ENCODE results near the gene CAD. TPM values are rescaled to one million over a fixed set of nuclear protein-coding genes. Genes with fewer than 3 reads are reported as not detected.

CAD gene
- total RNA-seq, 1 experiment from 2014 or later: 114 TPM

- H3K27me3 ChIP-seq (ENCODE audit: insufficient read depth, low read length): no peaks in the 10 kb centered on the region
- H3K36me3 ChIP-seq (ENCODE audit: control insufficient read depth in 1 of 2, insufficient read depth in 2 of 2, low read length in 2 of 2): peaks cover 20 to 41% of the 10 kb centered on the region in 2 experiments; a peak in 3 of 4 replicates
- no peaks in the 10 kb centered on the region for H4K20me1 ChIP-seq (ENCODE audit: insufficient read depth)
- H3K79me2 ChIP-seq (ENCODE audit: insufficient read depth, low read length): no peaks in the 10 kb centered on the region
- no peak for ATAC-seq
- H3K4me3 ChIP-seq (replicated peaks in 1 of 2; ENCODE audit: low read depth in 1 of 2, low read length in 2 of 2): no peak overlapping the region
- RAD21 ChIA-PET (ENCODE audit: low non-redundant PET in 1 of 2, low total read pairs in 2 of 2, uncharacterized antibody in 2 of 2, unreplicated experiment in 2 of 2): no interaction called here
- no peak overlapping the region for H2AFZ ChIP-seq (ENCODE audit: low read depth, low read length, poor library complexity, severe bottlenecking)
- no peak for DNase-seq (ENCODE audit: low read depth, low spot score)
- POLR2A ChIA-PET: no interaction called here
- no peak overlapping the region for H3K9ac ChIP-seq (ENCODE audit: low read length)
- CTCF ChIA-PET: no interaction called here
- peaks cover 0 to 4% of the 10 kb centered on the region in 2 experiments; a peak in 2 of 4 replicates for H3K4me1 ChIP-seq (ENCODE audit: control insufficient read depth in 1 of 2, insufficient read depth in 2 of 2, low read length in 2 of 2)
- intact Hi-C loops (cut with micrococcal nuclease): no loop called here
- H3K9me2 ChIP-seq (ENCODE audit: insufficient read depth): no peaks in the 10 kb centered on the region
- H3K9me3 ChIP-seq (ENCODE audit: control insufficient read depth in 1 of 2, insufficient read depth in 1 of 2, low read depth in 1 of 2, low read length in 2 of 2): no peaks in the 10 kb centered on the region
- H3K4me2 ChIP-seq (ENCODE audit: low read length): no peak overlapping the region
- H3K27ac ChIP-seq (ENCODE audit: low read depth, low read length): no peak overlapping the region
- no TSS peak for BruUV-seq (replicated peaks)
- TF ChIP-seq EZH2phosphoT487 (IDR thresholded peaks at IDR 0.05; ENCODE audit: borderline replicate concordance): no peak
- 0 out of 2 replicates have a peak, but pooled peaks have one; percentile 16 for TF ChIP-seq POLR2AphosphoS5 (IDR thresholded peaks at IDR 0.05; ENCODE audit: low read depth, low read length)
These were observed 27.9 kb downstream of the CAD start for GRCh38 chr2:27245116-27245515.

- intact Hi-C loops (cut with micrococcal nuclease): no loop called here
- BruUV-seq (replicated peaks): TSS peak; percentile 24
- TF ChIP-seq ZBTB33 (IDR thresholded peaks at IDR 0.05; ENCODE audit: extremely low read depth, insufficient replicate concordance, low read length) (no peak), CTCF (IDR thresholded peaks at IDR 0.05 in 2 of 3, conservative IDR thresholded peaks at IDR 0.05 in 1 of 3; ENCODE audit: borderline replicate concordance in 1 of 3, insufficient read depth in 1 of 3, low read depth in 2 of 3, low read length in 2 of 3) (no peak), MAX (IDR thresholded peaks at IDR 0.05) (no peak), SP1 (IDR thresholded peaks at IDR 0.05; ENCODE audit: low read depth) (no peak), REST (IDR thresholded peaks at IDR 0.05; ENCODE audit: low read depth) (no peak), ATF3 (IDR thresholded peaks at IDR 0.05) (no peak), CBX3 (IDR thresholded peaks at IDR 0.05; ENCODE audit: low read depth) (no peak), EGR1 (IDR thresholded peaks at IDR 0.05; ENCODE audit: low read depth) (no peak)
- Histone ChIP-seq H3K4me3 (replicated peaks in 1 of 2; ENCODE audit: low read depth in 1 of 2, low read length in 2 of 2) (no peak overlapping the region), H3K4me2 (ENCODE audit: low read length) (no peak overlapping the region), H4K20me1 (ENCODE audit: insufficient read depth) (no peaks in the 10 kb centered on the region), H3K27me3 (ENCODE audit: insufficient read depth, low read length) (no peaks in the 10 kb centered on the region), H3K27ac (ENCODE audit: low read depth, low read length) (no peak overlapping the region), H2AFZ (ENCODE audit: low read depth, low read length, poor library complexity, severe bottlenecking) (no peak overlapping the region), H3K4me1 (ENCODE audit: control insufficient read depth in 1 of 2, insufficient read depth in 2 of 2, low read length in 2 of 2) (peaks cover 0 to 9% of the 10 kb centered on the region in 2 experiments; a peak in 2 of 4 replicates), H3K79me2 (ENCODE audit: insufficient read depth, low read length) (no peaks in the 10 kb centered on the region), H3K9me3 (ENCODE audit: control insufficient read depth in 1 of 2, insufficient read depth in 1 of 2, low read depth in 1 of 2, low read length in 2 of 2) (no peaks in the 10 kb centered on the region), H3K9ac (ENCODE audit: low read length) (no peak overlapping the region), H3K9me2 (ENCODE audit: insufficient read depth) (no peaks in the 10 kb centered on the region), H3K36me3 (ENCODE audit: control insufficient read depth in 1 of 2, insufficient read depth in 2 of 2, low read length in 2 of 2) (peaks cover 19 to 36% of the 10 kb centered on the region in 2 experiments; a peak in 3 of 4 replicates)
- ATAC-seq: no peak
- no peak for DNase-seq (ENCODE audit: low read depth, low spot score)
- CTCF ChIA-PET: no interaction called here
- POLR2A ChIA-PET: no interaction called here
- RAD21 ChIA-PET (ENCODE audit: low non-redundant PET in 1 of 2, low total read pairs in 2 of 2, uncharacterized antibody in 2 of 2, unreplicated experiment in 2 of 2): no interaction called here
These were observed 28.5 kb downstream of the CAD start for GRCh38 chr2:27245626-27246025.

Measured in HCT116 (cell line).